Femur (tissue), 1 donor: ENCODE measurements around the gene TET3.

Source experiments
- DNase-seq: peaks from one replicate; pipeline ENCODE4 v3.0.0-alpha.2; 2017

Gene TET3

GRCh38 chr2:73965053-73965452 lies 19.7 kb upstream of the TET3 start:
- DNase-seq: no peak

GRCh38 chr2:73968357-73968937 lies 16.3 kb upstream of the TET3 start:
- DNase-seq: no peak

GRCh38 chr2:73969356-73969755 lies 15.4 kb upstream of the TET3 start:
- no peak for DNase-seq

GRCh38 chr2:73970141-73970803 lies 14.4 kb upstream of the TET3 start:
- no peak for DNase-seq

GRCh38 chr2:73970850-73971471 lies 13.7 kb upstream of the TET3 start:
- DNase-seq: peak; percentile 60

GRCh38 chr2:73971722-73972121 lies 13.0 kb upstream of the TET3 start:
- DNase-seq: no peak

- DNase-seq: no peak
These were observed 11.9 kb upstream of the TET3 start for GRCh38 chr2:73972846-73973245.

GRCh38 chr2:73975731-73976130 lies 9.0 kb upstream of the TET3 start:
- no peak for DNase-seq

- DNase-seq: no peak
These were observed 7.9 kb upstream of the TET3 start for GRCh38 chr2:73976803-73977202.

- no peak for DNase-seq
These were observed 7.2 kb upstream of the TET3 start for GRCh38 chr2:73977466-73977865.

- no peak for DNase-seq
These were observed 5.7 kb upstream of the TET3 start for GRCh38 chr2:73979021-73979420.

- DNase-seq: no peak
These were observed 5.0 kb upstream of the TET3 start for GRCh38 chr2:73979686-73980085.

- DNase-seq: no peak
These were observed 4.1 kb upstream of the TET3 start for GRCh38 chr2:73980566-73980965.

- no peak for DNase-seq
These were observed 3.4 kb upstream of the TET3 start for GRCh38 chr2:73981081-73982001.

- DNase-seq: no peak
These were observed 2.5 kb upstream of the TET3 start for GRCh38 chr2:73982140-73982617.

- DNase-seq: peak; percentile 39
These were observed 1.1 kb upstream of the TET3 start for GRCh38 chr2:73983322-73984202.

- peak; percentile 55 for DNase-seq
These were observed 205 bp downstream of the TET3 start for GRCh38 chr2:73984922-73985307.

GRCh38 chr2:73985308-73986084 lies 786 bp downstream of the TET3 start:
- DNase-seq: peak; percentile 48

- no peak for DNase-seq
These were observed 1.5 kb downstream of the TET3 start for GRCh38 chr2:73986085-73986681.

GRCh38 chr2:73987109-73987947 lies 2.6 kb downstream of the TET3 start:
- DNase-seq: peak; percentile 69
